HG02588 (cell line): ENCODE results near the gene TSPAN18.

Experiments used
- ATAC-seq: cut with Tn5 transposase; IDR thresholded peaks from one replicate; pipeline ENCODE4 v1.9.1; 2021; ENCODE audit warnings: mild to moderate bottlenecking, moderate library complexity; ENCODE audit not compliant: unreplicated experiment

TSPAN18 gene

GRCh38 chr11:44736791-44737190, 10.0 kb downstream of the TSPAN18 start:
- no peak for ATAC-seq

DNA sequence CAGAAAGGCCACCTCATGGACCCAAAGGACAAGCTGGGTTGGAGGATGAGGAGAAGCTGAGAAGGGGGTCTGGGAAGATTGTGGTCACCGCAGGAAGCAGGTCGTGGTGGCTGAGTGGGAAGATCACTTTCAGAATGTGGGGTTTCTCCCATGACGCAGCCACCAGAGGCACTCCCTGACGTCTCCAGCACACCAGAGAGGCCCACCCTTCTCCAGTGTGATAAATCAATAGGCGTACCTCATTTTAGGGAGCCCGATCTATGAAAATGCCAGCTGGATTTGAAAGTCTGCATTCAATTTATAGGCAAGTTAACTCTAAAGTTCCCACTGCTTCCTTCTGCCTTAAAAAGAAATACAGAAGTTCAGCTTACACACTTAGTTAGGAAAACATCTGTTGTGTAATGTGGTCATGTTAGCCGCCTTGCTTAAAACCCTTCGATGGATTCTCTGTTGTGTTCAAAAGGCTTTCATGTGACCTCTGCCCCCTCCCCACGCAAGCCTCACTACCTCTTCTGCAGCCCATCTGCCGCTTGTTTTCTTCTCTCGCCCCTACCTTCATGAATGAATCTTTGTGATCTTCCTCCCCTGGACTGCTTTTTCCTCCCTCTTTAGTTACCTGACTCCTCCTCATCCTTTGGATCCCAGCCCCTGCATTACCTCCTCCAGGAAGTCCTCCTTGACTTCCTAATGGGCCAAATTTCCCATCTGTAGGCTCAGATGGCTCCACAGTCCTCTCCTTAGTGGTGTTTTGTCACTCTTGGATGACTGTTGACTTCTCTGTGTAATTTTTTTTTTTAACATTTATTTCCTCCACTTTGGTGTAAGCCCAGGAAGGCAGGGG, 10.7 kb downstream of the TSPAN18 start:
- ATAC-seq = no peak

GRCh38 chr11:44738791-44739190, 12.0 kb downstream of the TSPAN18 start:
- ATAC-seq = no peak

DNA sequence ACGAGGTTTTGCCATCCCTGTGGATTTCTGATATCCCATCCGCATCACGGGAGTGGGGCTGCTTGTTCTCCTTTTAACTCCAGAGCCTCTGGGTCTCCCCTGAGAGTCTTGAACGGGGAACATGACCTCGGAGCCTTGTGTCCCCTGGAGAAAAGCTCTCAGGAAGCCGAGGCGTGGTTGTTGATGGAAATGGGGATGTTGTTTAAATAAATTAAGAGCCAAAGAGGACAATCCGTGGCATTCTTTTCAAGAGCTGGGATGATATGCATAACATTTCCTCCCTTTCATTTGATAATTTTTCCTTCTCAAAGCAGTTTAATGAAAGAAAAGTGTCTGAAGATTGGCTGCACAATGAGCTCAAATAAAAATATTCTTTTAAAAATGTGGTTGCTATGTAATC, 14.2 kb downstream of the TSPAN18 start:
- no peak for ATAC-seq

GRCh38 chr11:44741976-44742375, 15.2 kb downstream of the TSPAN18 start:
- no peak for ATAC-seq

DNA sequence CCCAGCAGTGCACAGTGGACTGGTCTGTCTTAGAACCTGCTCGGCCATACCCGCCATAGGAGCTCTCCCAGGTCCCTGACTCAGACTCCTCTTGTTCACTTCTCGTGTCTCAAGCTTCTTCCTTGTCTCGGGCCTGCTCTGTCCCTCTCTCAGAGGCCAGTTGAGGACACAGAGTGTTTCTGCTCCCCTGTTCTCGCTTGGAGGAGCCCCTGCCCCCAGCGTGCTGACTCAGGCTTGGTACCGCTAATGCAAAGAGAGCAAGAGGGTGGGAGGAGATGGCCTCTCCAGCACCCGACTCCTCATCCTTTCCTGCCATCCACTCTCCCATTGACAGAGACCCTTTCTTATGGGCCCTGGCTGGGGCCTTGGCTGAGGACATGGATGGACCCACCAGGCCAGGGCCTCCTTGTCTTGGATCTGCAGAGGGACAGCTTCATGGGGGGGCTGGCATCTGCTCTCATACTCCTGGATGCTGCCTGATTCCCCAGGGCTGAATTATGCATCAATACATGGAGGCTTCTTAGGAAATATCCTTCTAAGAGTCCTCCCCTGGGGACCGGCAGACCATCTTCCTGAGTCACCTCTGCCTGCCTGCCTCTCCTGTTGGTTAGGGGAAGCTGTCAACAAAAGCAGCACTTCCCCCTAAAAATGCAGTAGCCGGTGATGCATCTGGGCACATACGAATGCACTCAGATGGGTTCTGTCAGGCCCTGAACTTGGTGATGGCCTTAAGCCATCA, 15.9 kb downstream of the TSPAN18 start:
- no peak for ATAC-seq

DNA sequence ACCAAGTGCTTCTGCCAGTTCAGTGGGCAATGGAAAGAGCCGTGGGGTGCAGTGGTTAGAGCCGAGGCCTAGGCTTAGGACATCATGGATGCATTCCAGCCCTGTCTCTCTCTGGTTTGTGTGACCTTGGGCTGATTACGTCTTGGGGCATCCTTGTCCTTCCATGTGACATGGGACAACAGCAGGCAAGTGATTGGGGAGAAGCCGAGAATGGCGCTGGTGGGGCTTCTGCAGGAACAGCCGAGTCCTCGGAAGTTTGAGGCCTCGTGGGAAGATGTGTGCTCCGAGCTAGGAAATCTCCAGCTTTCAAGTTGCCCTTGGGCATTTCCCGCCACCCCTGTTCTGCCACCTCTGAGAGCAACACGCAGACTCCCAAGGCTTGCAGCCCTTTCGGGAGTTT, 16.6 kb downstream of the TSPAN18 start:
- no peak for ATAC-seq

- ATAC-seq = no peak
Measured at GRCh38 chr11:44743959-44744557, 17.3 kb downstream of the TSPAN18 start.

DNA sequence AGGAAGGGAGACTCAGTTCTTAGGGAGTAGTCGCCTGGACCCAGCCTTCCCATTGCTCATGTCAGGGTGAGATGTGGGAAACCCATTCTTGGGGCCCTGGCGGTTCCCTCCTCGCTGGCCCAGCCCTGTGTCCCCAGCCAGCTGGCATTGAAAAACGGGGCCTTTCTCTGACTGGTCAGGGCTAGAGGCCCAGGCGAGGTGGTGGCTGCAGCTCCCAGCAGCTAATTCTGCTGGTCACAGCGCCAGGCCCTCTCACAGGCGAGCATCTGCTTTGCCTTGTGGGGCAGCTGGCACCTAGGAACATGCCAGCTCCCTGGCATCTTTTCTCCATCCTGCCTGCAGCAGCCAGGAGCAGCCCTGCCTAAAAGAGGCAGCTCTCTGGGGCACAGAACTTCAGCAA, 20.1 kb downstream of the TSPAN18 start:
- no peak for ATAC-seq

GRCh38 chr11:44747316-44747715, 20.6 kb downstream of the TSPAN18 start:
- no peak for ATAC-seq

DNA sequence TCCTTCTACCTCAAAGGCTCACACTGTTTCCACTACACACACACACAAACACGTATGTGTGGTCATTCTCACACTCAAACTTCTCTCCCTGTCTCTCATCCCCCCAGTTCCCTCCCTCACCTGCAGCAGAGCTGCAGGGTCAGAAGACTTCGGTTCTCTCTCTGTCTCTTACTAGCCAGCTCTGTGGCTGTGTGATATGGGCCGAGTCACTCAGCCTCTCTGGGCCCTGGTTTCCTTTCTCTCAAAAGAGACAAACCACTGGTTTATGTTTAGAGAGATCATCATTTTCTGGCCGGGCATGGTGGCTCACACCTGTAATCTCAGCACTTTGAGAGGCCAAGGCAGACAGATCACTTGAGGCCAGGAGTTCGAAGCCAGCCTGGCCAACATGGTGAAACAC, 21.1 kb downstream of the TSPAN18 start:
- no peak for ATAC-seq

DNA sequence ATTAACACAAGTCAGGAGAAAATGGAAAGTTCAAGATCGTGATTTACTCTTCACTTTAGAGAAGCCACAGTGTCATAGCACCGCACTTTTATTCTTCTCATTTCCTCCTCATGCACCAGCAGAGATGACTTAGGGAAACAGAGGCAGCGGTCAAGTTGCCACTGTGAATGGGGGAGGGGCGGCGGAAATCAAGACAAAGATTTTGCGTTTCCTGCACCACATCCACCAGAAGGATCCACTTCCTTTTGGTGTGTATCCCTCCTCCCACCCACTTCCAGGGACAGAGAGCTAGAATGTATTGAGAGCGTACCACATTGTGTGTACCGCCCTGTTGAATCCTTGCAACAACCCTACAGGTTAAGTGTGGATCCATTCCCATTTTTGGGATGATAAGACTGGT, 21.8 kb downstream of the TSPAN18 start:
- no peak for ATAC-seq

DNA sequence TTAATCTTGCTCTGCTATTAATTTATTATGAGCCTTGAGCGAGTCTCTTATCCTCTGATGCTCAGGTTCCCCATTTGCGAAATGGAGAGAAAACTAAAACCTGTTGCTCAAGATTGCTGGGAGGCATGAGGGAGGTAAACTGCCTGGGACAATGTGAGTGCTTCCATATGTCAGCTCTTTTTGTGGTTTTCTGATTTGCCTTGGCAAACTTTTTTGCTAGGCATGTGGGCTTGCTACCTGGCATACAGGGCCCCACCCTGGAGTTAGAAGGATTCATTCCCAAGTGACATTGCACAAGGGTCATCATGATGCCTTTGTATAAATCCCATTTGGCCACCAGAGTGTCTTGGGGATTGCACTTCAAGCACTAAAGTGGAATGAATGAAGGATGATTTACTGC, 22.4 kb downstream of the TSPAN18 start:
- no peak for ATAC-seq

- no peak for ATAC-seq
Measured at GRCh38 chr11:44750551-44751465, 24.0 kb downstream of the TSPAN18 start.

DNA sequence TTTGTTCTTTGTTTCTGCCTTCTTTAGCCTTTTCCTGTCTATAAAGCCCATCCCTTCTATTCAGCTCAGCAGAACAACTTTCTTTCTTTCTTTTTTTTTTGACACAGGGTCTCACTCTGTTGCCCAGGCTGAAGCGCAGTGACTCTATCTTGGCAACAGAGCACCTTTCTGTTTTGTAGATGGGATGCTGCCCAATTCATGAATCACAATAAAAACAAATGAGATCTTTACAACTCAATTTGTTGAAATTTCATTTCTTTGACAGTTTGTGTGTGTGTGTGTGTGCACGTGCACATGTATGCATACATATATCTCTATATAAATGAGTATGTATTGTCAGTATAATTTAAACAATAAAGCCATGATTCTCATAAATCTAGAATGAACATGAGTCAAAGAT, 25.5 kb downstream of the TSPAN18 start:
- ATAC-seq = no peak

- ATAC-seq = no peak
Measured at GRCh38 chr11:44752713-44753112, 26.0 kb downstream of the TSPAN18 start.

DNA sequence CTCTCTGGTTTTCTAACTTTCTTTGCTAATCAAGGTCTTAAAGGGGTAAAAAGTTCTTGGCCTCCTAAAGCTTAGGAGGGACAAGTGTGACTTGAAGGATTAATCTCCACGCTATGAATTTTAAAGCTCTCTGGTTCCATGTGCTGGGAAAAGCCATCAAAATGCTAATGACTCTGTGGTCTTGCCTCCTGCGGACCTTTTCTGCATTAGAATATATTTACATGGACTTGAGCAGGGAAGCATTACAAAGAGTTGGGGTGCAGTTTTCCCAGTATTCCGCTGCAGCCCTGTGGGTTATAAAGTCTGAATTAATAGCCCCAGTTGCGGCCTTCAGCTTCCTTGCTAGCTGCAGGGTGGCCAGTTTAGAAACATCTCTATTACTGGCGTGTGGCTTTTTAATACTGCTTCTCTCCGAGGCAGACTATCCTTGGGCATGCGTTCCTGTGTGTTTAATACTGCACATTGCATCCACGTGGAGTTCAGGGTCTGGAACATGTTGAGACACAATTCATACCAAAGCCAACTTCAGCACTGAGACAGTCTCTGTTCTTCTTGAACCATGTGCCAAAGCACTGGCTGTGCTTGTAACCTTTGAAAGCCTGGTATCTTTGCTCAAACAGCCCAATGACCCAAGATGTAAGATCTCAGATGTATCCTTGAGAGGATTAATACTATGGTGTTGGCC, 27.3 kb downstream of the TSPAN18 start:
- ATAC-seq = no peak

GRCh38 chr11:44754876-44755555, 28.3 kb downstream of the TSPAN18 start:
- no peak for ATAC-seq
